A673 (cell line): ENCODE results near the gene GLIS2.
A peak's percentile ranks its signal among the peaks of the same experiment; 100 is the strongest.

ENCODE experiments used
- CTCF ChIP-seq: fragments of 300-800, 200-600 bp; sonication (generic); conservative IDR thresholded peaks from 2 replicates; pipeline ENCODE4 v1.5.1; 2017; ENCODE audit warnings: low read depth, mild to moderate bottlenecking, antibody characterized with exemption, low read length, moderate library complexity, mixed read lengths
- EZH2 ChIP-seq: fragments of 200-600 bp; sonication (generic); IDR thresholded peaks from 2 replicates; pipeline ENCODE4 v1.6.1; 2017; ENCODE audit warnings: borderline replicate concordance, low read depth, mild to moderate bottlenecking, mixed read lengths, antibody characterized with exemption, low read length; ENCODE audit not compliant: poor library complexity, severe bottlenecking

- TF ChIP-seq CTCF, result 0 out of 2 replicates have a peak, but pooled peaks have one; percentile 16
- no peak for TF ChIP-seq EZH2
Observed at GRCh38 chr16:4338125-4338582, 22.3 kb downstream of the GLIS2 start.
